ENCODE data around the gene LIN37. TPM values are rescaled to one million over a fixed set of nuclear protein-coding genes. Genes with fewer than 3 reads are reported as not detected.

The LIN37 gene
- total and polyA plus RNA-seq, 2 of the 13 experiments (the other 11 are each of a cell fraction or from before 2014, with no cell fraction given), result 6.3 to 8.7 TPM

GRCh38 chr19:35716801-35717664, 31.3 kb upstream of the LIN37 start (continued):
- no peak for TF ChIP-seq ZNF512 (CRISPR knock-in tag; IDR thresholded peaks at IDR 0.05)
- TF ChIP-seq, protein P1, sequence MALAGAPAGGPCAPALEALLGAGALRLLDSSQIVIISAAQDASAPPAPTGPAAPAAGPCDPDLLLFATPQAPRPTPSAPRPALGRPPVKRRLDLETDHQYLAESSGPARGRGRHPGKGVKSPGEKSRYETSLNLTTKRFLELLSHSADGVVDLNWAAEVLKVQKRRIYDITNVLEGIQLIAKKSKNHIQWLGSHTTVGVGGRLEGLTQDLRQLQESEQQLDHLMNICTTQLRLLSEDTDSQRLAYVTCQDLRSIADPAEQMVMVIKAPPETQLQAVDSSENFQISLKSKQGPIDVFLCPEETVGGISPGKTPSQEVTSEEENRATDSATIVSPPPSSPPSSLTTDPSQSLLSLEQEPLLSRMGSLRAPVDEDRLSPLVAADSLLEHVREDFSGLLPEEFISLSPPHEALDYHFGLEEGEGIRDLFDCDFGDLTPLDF (CRISPR knock-in tag; IDR thresholded peaks at IDR 0.05), result peak; percentile 66; the same call in 1 of the 2 replicates
- TF ChIP-seq SPEN (CRISPR knock-in tag; IDR thresholded peaks at IDR 0.05; ENCODE audit: low read depth), result peak; percentile 62
- TF ChIP-seq NFE2 (CRISPR knock-in tag; IDR thresholded peaks at IDR 0.05), result no peak
- TF ChIP-seq, protein P2, sequence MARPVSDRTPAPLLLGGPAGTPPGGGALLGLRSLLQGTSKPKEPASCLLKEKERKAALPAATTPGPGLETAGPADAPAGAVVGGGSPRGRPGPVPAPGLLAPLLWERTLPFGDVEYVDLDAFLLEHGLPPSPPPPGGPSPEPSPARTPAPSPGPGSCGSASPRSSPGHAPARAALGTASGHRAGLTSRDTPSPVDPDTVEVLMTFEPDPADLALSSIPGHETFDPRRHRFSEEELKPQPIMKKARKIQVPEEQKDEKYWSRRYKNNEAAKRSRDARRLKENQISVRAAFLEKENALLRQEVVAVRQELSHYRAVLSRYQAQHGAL (CRISPR knock-in tag; IDR thresholded peaks at IDR 0.05; ENCODE audit: not compliant biosample characterization), result no peak
- TF ChIP-seq NFYC (CRISPR knock-in tag; IDR thresholded peaks at IDR 0.05), result no peak
- peak; percentile 95 for TF ChIP-seq ZFX (CRISPR knock-in tag; IDR thresholded peaks at IDR 0.05; ENCODE audit: low read depth)
- TF ChIP-seq, protein P3, sequence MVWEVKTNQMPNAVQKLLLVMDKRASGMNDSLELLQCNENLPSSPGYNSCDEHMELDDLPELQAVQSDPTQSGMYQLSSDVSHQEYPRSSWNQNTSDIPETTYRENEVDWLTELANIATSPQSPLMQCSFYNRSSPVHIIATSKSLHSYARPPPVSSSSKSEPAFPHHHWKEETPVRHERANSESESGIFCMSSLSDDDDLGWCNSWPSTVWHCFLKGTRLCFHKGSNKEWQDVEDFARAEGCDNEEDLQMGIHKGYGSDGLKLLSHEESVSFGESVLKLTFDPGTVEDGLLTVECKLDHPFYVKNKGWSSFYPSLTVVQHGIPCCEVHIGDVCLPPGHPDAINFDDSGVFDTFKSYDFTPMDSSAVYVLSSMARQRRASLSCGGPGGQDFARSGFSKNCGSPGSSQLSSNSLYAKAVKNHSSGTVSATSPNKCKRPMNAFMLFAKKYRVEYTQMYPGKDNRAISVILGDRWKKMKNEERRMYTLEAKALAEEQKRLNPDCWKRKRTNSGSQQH (CRISPR knock-in tag; IDR thresholded peaks at IDR 0.05; ENCODE audit: low read depth), result no peak
- TF ChIP-seq ZNF709 (CRISPR knock-in tag; IDR thresholded peaks at IDR 0.05), result peak; percentile 41; the same call in 1 of the 2 replicates
- peak; percentile 98 for TF ChIP-seq ZNF263 (CRISPR knock-in tag; IDR thresholded peaks at IDR 0.05)
- TF ChIP-seq SIX1 (CRISPR knock-in tag; IDR thresholded peaks at IDR 0.05; ENCODE audit: borderline replicate concordance), result no peak
- no peak; the same call in 1 of the 2 replicates for TF ChIP-seq ZNF101 (CRISPR knock-in tag; IDR thresholded peaks at IDR 0.05; ENCODE audit: borderline replicate concordance, low read depth)
- 0 out of 2 replicates have a peak, but pooled peaks have one; percentile 2 for TF ChIP-seq ZNF615 (CRISPR knock-in tag; IDR thresholded peaks at IDR 0.05; ENCODE audit: borderline replicate concordance)
- peak; percentile 93 for TF ChIP-seq NR2C2 (CRISPR knock-in tag; IDR thresholded peaks at IDR 0.05; ENCODE audit: borderline replicate concordance)
- no peak; the same call in 1 of the 2 replicates for TF ChIP-seq NFKBIZ (CRISPR knock-in tag; IDR thresholded peaks at IDR 0.05)
- no peak for TF ChIP-seq USF2 (IDR thresholded peaks at IDR 0.05; ENCODE audit: low read depth, low read length)
- TF ChIP-seq USF2 (CRISPR knock-in tag; IDR thresholded peaks at IDR 0.05; ENCODE audit: borderline replicate concordance), result 0 out of 2 replicates have a peak, but pooled peaks have one; percentile 35
- TF ChIP-seq ZNF878 (CRISPR knock-in tag; IDR thresholded peaks at IDR 0.05), result no peak
- TF ChIP-seq GABPA (IDR thresholded peaks at IDR 0.05; ENCODE audit: low read depth, low read length), result peak; percentile 61; the same call in 1 of the 2 replicates
- TF ChIP-seq GABPA (CRISPR knock-in tag; IDR thresholded peaks at IDR 0.05; ENCODE audit: low read depth), result peak; percentile 88
- TF ChIP-seq ZNF563 (CRISPR knock-in tag; IDR thresholded peaks at IDR 0.05), result 0 out of 2 replicates have a peak, but pooled peaks have one; percentile 83
- peak; percentile 66; the same call in 1 of the 2 replicates for TF ChIP-seq ZNF264 (CRISPR knock-in tag; IDR thresholded peaks at IDR 0.05)
